Stimulated activated CD4-positive, alpha-beta T cell treated with anti-CD3 and anti-CD28 coated beads, Interleukin-4, amount 100 ng/mL, for 48 hours (primary cell): Measurements from ENCODE around the gene CTR9.
"Not testable (repeated sequence)": the region's sequence is repeated elsewhere in the genome, so short reads cannot be mapped to it uniquely, and the experiment has no call there.

Source experiments
- DNase-seq, 2 donors: peaks; one replicate each; pipeline ENCODE4 v3.0.0-alpha.2; 2020; ENCODE audit warnings: low read depth in 2 of 2

Gene CTR9

GRCh38 chr11:10822491-10822890, 71.4 kb downstream of the CTR9 start:
- not testable (repeated sequence) for DNase-seq

- DNase-seq: no peak
Observed at GRCh38 chr11:10823152-10823579, 72.1 kb downstream of the CTR9 start.

DNA sequence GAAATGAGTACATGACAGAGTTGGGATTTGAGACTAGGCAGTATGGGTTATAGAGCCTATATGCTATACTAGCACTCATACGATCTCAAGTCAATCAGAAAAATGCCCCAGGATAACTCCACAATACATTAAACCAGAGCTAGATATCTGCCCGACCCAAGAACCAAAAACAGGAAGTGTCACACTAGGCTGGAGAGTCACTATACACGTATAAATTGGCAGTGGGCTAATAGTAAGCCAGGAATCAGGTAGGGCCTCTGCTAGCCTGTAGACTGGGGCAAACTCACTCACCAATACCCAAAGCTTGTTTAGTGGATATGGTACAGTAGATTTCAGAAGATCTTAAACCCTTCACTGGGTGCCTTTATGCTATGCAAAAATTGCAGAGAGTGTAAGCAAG, 73.8 kb downstream of the CTR9 start:
- no peak for DNase-seq

DNA sequence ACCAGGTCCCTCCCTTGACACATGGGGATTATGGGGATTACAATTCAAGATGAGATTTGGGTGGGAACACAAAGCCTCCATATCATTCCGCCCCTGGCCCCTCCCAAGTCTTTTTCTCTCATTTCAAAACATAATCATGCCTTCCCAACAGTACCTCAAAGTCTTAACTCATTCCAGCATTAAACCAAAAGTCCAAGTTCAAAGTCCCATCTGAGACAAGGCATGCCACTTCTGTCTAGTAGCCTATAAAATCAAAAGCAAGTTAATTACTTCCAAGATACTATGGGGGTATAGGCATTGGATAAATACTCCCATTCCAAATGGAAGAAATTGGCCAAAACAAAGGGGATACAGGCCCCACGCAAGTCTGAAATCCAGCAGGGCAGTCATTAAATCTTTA, 77.4 kb downstream of the CTR9 start:
- no peak for DNase-seq

DNA sequence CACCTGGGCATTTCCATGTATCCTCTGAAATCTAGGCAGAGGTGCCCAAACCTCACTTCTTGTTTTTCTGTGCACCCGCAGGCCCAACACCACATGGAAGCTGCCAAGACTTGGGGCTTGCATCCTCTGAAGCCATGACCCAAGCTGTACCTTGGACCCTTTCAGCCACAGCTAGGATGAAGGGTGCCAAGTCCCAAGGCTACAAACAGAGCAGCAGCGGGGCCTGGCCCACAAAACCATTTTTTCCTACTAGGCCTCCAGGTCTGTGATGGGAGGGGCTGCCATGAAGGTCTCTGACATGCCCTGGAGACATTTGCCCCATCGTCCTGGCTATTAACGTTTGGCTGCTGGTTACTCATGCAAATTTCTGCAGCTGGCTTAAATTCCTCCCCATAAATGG, 78.1 kb downstream of the CTR9 start:
- no peak for DNase-seq
